Stomach (tissue), 4 donors: ENCODE data around the gene EEF2.

ENCODE experiments used
- POLR2A ChIP-seq, 4 donors: fragments of 450-650 bp; IDR thresholded peaks; one replicate each; pipeline ENCODE4 v1.6.1; 2016; ENCODE audit warnings: antibody characterized with exemption in 4 of 4, control low read depth in 2 of 4, mild to moderate bottlenecking in 1 of 4, moderate library complexity in 1 of 4
- TF ChIP-seq, protein P1 (sequence below), 7 experiments: fragments of 450-650 bp in 4 of 7; fragments of 200-600 bp in 3 of 7; sonication (generic) in 3 of 7; IDR thresholded peaks; one replicate each; pipeline ENCODE4 v1.5.1; 2016 to 2019; ENCODE audit warnings: antibody characterized with exemption in 7 of 7, control low read depth in 2 of 7, mild to moderate bottlenecking in 1 of 7

DNA sequence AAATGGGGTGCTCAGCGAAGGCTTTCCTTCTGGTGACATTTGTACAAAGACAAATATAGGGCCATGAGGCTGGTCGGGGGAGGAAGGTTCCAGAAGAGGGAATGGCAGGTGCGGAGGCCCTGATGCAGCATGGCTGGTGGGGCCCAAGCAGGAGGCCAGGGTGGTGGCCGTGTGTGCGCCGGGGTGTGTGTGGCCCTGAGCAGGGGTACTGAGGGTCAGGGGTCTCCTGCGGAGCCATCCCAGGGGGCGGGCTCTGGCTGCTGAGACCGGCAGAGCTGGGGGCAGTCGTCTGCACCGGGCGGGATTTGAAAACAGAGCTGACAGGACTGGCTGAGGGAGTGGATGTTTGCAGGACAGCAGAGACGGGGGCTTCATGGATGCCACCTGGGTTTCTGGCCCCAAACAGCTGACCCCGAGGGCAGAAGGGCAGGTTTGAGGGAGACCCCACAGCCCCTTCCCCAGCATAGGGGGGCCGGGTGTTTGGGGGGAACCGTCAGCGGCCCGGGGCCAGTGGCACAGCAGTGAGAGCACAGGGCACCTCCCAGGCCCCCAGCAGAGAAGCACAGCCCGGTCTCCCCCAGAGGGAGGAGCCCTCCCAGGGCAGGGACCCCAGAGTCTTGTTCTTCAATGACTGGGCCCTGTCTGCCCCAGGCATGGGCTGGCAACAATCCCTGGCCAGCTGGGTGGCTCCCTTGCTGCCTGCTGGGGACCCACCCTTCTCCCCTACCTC lies 33.7 kb upstream of the EEF2 start:
- no peak for TF ChIP-seq POLR2A (IDR thresholded peaks at IDR 0.05)
- TF ChIP-seq, protein P1, sequence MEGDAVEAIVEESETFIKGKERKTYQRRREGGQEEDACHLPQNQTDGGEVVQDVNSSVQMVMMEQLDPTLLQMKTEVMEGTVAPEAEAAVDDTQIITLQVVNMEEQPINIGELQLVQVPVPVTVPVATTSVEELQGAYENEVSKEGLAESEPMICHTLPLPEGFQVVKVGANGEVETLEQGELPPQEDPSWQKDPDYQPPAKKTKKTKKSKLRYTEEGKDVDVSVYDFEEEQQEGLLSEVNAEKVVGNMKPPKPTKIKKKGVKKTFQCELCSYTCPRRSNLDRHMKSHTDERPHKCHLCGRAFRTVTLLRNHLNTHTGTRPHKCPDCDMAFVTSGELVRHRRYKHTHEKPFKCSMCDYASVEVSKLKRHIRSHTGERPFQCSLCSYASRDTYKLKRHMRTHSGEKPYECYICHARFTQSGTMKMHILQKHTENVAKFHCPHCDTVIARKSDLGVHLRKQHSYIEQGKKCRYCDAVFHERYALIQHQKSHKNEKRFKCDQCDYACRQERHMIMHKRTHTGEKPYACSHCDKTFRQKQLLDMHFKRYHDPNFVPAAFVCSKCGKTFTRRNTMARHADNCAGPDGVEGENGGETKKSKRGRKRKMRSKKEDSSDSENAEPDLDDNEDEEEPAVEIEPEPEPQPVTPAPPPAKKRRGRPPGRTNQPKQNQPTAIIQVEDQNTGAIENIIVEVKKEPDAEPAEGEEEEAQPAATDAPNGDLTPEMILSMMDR (IDR thresholded peaks at IDR 0.05): no peak
